GM10266 (cell line): ENCODE data around the gene ST6GALNAC3.

Experiments
- DNase-seq: peaks from one replicate; pipeline ENCODE4 v3.0.0; 2012; ENCODE audit errors: extremely low spot score
- CTCF ChIP-seq: IDR thresholded peaks from 2 replicates; pipeline ENCODE4 v1.5.1; 2012; ENCODE audit warnings: mild to moderate bottlenecking, low read depth; ENCODE audit not compliant: control insufficient read depth, insufficient read depth; ENCODE audit errors: missing control alignments

ST6GALNAC3 gene

GRCh38 chr1:76298399-76298798, 223.9 kb downstream of the ST6GALNAC3 start:
- no peak for DNase-seq
- no peak for TF ChIP-seq CTCF

- DNase-seq, result no peak
Observed at GRCh38 chr1:76299036-76299435, 224.5 kb downstream of the ST6GALNAC3 start.

GRCh38 chr1:76300556-76300955, 226.0 kb downstream of the ST6GALNAC3 start:
- no peak for TF ChIP-seq CTCF
- no peak for DNase-seq

More at GRCh38 chr1:76299036-76299435, 224.5 kb downstream of the ST6GALNAC3 start:
- no peak for TF ChIP-seq CTCF

- DNase-seq, result no peak
- no peak for TF ChIP-seq CTCF
Observed at GRCh38 chr1:76302711-76303339, 228.3 kb downstream of the ST6GALNAC3 start.

GRCh38 chr1:76303340-76303717, 228.8 kb downstream of the ST6GALNAC3 start:
- no peak for TF ChIP-seq CTCF
- DNase-seq, result no peak

- no peak for DNase-seq
- no peak for TF ChIP-seq CTCF
Observed at GRCh38 chr1:76313304-76313703, 238.8 kb downstream of the ST6GALNAC3 start.

GRCh38 chr1:76314730-76315129, 240.2 kb downstream of the ST6GALNAC3 start:
- DNase-seq, result no peak
- TF ChIP-seq CTCF, result no peak
